GM12892 (cell line): ENCODE results near the gene CTDSP1.

Experiments
- POLR2A ChIP-seq: IDR thresholded peaks from 2 replicates; pipeline ENCODE4 v1.6.1; 2011; ENCODE audit warnings: low read depth, low read length, control low read depth
- POLR2AphosphoS5 ChIP-seq: IDR thresholded peaks from 2 replicates; pipeline ENCODE4 v1.6.1; 2011; ENCODE audit warnings: low read depth, low read length, control low read depth

DNA sequence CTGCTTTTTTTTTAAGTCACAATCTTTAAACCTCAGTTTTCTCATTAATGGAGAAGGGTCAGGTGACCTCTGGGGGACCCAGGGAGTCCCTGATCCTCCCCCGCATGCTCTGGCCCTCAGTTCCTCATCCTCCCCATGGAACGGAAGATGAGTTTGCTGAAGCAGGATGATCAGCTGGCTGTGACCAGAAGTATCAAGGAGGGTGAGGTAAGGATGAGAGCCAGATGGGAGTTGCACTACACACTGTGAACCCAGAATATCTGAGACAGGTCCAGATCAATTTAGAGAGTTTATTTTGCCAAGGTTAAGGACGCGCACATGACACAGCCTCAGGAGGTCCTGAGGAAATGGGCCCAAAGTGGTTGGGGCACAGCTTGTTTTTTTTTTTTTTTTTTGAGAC is 39.2 kb upstream of the CTDSP1 start:
- no peak for TF ChIP-seq POLR2A
- no peak for TF ChIP-seq POLR2AphosphoS5
